ENCODE data around the gene TSC22D2.
A peak's percentile ranks its signal among the peaks of the same experiment; 100 is the strongest.

TSC22D2 gene

DNA sequence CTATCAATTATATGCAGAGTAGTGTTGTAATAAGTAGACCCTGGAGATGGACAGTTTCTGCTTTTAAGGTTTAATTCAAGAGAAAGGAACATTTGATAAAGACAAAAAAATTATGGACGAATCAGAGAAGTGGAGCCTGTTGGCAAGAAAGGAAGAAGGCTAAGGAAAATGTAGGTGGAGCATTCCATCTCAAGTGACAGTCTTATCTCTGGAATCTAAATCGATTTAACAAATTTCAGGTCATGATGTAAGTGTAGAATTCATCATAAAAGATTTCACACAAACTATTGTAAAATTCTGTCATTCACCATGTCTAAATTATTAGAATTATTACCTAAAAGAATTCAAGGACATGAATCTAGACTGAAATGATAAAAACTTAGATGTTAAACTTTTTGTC is 36.3 kb downstream of the TSC22D2 start:
- Histone ChIP-seq H3K4me1 (ENCODE audit: control insufficient read depth, insufficient read depth, low read length) (peaks cover 17% of the 10 kb centered on the region), H3K4me3 (ENCODE audit: low read length) (no peak overlapping the region), H3K9me3 (ENCODE audit: control insufficient read depth, low read length) (no peaks in the 10 kb centered on the region), H3K27me3 (ENCODE audit: control insufficient read depth, insufficient read depth, low read length) (no peaks in the 10 kb centered on the region), H3K36me3 (ENCODE audit: control insufficient read depth, insufficient read depth, low read length) (no peaks in the 10 kb centered on the region), H3K9ac (ENCODE audit: low read length) (no peak overlapping the region)

DNA sequence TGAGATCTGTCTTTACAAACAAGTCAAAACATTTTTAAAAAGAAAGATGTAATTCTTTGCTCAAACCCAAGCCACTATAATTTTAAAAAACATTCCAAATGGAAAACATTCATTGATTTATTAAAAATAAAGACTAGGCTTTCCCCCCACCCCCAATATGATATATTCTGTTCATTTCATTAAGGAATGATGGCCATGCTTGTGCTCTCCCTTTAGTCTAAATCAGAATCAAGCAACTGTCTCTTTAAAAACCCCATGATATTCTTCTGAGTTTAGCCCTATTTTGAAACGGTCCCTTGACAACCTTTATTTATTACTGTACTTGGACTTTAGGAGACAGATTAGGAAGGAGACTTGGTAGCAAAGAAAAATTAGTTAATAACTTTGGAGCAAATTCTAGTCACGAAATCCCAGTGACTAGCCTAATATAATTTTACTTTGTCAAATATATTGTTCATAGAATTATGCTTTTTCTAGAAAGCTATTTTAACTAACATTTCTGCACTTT is 38.4 kb downstream of the TSC22D2 start:
- H3K9ac ChIP-seq (ENCODE audit: low read length): no peak overlapping the region
- H3K9me3 ChIP-seq (ENCODE audit: control insufficient read depth, low read length): no peaks in the 10 kb centered on the region
- H3K4me1 ChIP-seq (ENCODE audit: control insufficient read depth, insufficient read depth, low read length): peaks cover 22% of the 10 kb centered on the region

DNA sequence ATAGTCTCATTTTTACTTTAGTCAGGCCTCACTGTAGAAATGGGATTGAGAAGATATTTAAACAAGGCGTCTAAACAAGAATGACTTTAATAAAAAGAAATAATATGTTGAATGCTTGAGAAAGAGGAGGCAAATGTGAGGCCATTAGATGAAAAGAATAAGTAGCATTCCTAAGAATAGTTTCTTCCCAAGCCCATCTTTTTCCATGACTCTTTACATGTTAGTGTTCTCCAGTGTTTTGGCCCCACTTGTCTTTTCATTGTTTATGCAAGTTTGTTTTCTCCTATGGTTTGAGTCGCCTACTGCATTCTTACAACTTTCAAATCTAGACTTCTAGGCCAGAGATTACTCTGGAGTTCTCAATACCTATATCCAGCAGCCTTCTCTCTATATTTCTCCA is 39.0 kb downstream of the TSC22D2 start:
- Histone ChIP-seq H3K9me3 (ENCODE audit: control insufficient read depth, low read length) (no peaks in the 10 kb centered on the region), H3K4me1 (ENCODE audit: control insufficient read depth, insufficient read depth, low read length) (peaks cover 23% of the 10 kb centered on the region), H3K9ac (ENCODE audit: low read length) (peak overlapping the region; percentile 17), H3K4me3 (ENCODE audit: low read length) (no peak overlapping the region), H3K27me3 (ENCODE audit: control insufficient read depth, insufficient read depth, low read length) (no peaks in the 10 kb centered on the region), H3K36me3 (ENCODE audit: control insufficient read depth, insufficient read depth, low read length) (no peaks in the 10 kb centered on the region)

More for the DNA sequence above, 38.4 kb downstream of the TSC22D2 start:
- Histone ChIP-seq H3K27me3 (ENCODE audit: control insufficient read depth, insufficient read depth, low read length) (no peaks in the 10 kb centered on the region), H3K4me3 (ENCODE audit: low read length) (no peak overlapping the region), H3K36me3 (ENCODE audit: control insufficient read depth, insufficient read depth, low read length) (no peaks in the 10 kb centered on the region)

DNA sequence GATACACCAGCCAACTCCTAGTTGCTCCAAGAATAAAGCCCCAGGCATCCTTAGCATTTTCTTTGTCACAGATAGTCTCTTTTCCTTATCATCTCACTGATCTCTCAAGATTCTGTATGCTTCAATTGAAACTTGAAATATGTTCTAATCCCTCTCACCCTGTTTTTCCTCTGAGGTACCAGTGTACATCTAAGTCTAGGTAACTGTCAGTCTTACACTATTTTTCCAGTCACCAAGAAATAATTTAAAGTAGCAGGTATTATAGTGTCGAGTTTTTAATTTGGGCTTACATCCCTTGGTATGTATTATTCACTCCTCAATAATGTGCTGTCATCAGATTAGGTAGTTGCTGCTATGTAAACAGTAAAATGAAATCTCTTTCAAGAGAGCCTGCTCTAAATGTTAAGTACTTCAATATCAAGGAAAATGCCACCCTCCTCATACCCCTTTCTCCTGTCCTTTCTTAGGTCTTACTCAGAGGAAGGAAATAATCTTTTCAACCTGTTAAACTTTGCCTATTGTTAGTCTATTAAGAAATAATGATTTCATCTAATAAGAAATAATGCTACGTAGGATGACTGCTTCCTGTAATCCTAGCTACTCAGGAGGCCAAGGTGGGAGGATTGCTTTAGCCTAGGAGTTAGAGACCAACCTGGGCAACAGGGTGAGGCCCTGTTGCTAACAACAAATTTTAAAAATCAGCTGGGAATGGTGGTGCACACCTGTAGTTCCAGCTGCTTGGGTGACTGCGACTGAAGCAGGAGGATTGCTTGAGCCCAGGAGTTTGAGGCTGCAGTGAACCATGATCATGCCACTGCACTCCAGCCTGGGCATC is 39.8 kb downstream of the TSC22D2 start:
- Histone ChIP-seq H3K9me3 (ENCODE audit: control insufficient read depth, low read length) (no peaks in the 10 kb centered on the region), H3K4me3 (ENCODE audit: low read length) (no peak overlapping the region), H3K9ac (ENCODE audit: low read length) (peak overlapping the region; percentile 17), H3K36me3 (ENCODE audit: control insufficient read depth, insufficient read depth, low read length) (no peaks in the 10 kb centered on the region), H3K4me1 (ENCODE audit: control insufficient read depth, insufficient read depth, low read length) (peaks cover 23% of the 10 kb centered on the region), H3K27me3 (ENCODE audit: control insufficient read depth, insufficient read depth, low read length) (no peaks in the 10 kb centered on the region)

DNA sequence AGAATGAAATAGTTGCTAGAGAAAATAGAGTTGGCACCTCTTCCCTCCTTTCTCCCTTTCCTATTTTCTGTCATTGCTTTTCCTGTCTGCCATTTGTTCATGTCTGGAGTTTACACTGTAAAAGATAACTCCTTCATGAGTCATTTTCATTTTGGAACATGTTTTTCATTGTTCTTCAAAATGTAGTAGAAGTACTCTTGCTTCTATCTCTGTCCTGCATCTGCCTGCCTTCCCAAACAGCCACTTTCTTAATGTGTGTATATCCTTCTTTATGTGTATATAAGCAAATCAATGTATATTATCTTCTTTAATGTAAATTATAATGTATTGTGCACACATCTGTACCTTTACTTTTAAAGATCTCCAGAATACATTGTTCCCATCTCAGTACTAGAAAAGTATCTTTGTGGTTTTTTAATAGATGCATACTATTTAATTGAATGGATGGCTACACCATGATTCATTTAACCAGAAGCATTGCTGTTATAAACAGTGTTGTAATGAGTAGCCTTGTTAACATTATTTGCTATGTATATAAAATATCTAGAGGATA is 41.1 kb downstream of the TSC22D2 start:
- no peaks in the 10 kb centered on the region for H3K9me3 ChIP-seq (ENCODE audit: control insufficient read depth, low read length)
- peaks cover 34% of the 10 kb centered on the region for H3K4me1 ChIP-seq (ENCODE audit: control insufficient read depth, insufficient read depth, low read length)
- H3K27me3 ChIP-seq (ENCODE audit: control insufficient read depth, insufficient read depth, low read length): no peaks in the 10 kb centered on the region
- H3K4me3 ChIP-seq (ENCODE audit: low read length): no peak overlapping the region
- H3K36me3 ChIP-seq (ENCODE audit: control insufficient read depth, insufficient read depth, low read length): no peaks in the 10 kb centered on the region
- H3K9ac ChIP-seq (ENCODE audit: low read length): peak overlapping the region; percentile 3

DNA sequence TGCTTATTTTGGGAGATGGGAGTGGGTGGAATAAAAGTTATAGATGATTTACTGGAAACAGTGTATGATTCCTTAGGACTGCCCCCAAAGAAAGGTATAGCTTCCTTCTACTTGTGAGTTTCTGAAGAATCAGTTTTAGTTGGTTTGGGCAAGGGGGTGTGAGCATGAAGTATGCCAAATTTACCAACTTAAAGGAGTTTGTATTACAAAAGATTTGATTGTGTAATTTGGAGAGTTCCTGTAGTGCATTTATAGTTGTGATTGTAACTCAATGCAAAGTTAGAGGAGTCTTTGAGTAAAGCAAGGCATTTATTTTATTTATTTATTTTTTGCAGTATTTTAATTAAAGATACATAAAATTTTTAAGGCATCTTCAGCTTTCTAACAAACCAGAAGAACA is 42.8 kb downstream of the TSC22D2 start:
- H3K4me1 ChIP-seq (ENCODE audit: control insufficient read depth, insufficient read depth, low read length): peaks cover 36% of the 10 kb centered on the region

DNA sequence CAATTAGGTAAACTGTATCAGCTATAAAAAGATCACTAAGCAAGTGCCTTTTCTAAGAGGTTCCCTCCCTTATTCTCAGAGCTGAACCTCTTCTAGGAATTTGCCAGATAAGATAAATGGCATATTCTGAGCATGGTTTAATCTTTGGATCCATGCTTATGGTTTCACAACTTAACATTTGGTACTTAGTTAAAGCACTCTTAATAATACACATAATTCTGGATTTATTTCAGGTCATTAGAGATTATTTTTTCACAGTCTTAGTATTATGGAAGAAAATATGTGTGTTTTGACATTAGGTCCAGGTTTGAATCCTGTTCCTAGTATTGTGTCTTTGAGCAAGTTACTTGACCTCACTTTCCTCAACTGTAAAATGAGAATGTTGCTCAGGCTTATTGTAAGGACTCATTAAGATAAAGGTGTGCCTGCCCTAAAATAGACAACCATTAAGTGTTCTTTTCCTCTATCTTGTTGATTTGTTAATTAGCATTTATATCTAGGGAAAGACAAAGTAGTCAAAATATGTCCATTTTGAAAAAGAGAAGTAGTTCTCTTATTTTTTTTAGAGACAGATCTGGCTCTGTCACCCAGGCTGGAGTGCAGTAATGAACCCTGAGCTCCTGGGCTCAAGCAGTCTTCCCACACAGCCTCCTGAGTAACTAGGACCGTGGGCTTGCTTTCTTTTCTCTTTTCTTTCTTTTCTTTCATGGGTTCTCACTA is 43.4 kb downstream of the TSC22D2 start:
- no peaks in the 10 kb centered on the region for H3K36me3 ChIP-seq (ENCODE audit: control insufficient read depth, insufficient read depth, low read length)
- H3K4me1 ChIP-seq (ENCODE audit: control insufficient read depth, insufficient read depth, low read length): peaks cover 36% of the 10 kb centered on the region
- H3K27me3 ChIP-seq (ENCODE audit: control insufficient read depth, insufficient read depth, low read length): no peaks in the 10 kb centered on the region
- H3K9ac ChIP-seq (ENCODE audit: low read length): no peak overlapping the region
- no peaks in the 10 kb centered on the region for H3K9me3 ChIP-seq (ENCODE audit: control insufficient read depth, low read length)
- H3K4me3 ChIP-seq (ENCODE audit: low read length): no peak overlapping the region

More for the DNA sequence above, 42.8 kb downstream of the TSC22D2 start:
- Histone ChIP-seq H3K9me3 (ENCODE audit: control insufficient read depth, low read length) (no peaks in the 10 kb centered on the region), H3K9ac (ENCODE audit: low read length) (no peak overlapping the region), H3K36me3 (ENCODE audit: control insufficient read depth, insufficient read depth, low read length) (no peaks in the 10 kb centered on the region), H3K4me3 (ENCODE audit: low read length) (no peak overlapping the region), H3K27me3 (ENCODE audit: control insufficient read depth, insufficient read depth, low read length) (no peaks in the 10 kb centered on the region)

DNA sequence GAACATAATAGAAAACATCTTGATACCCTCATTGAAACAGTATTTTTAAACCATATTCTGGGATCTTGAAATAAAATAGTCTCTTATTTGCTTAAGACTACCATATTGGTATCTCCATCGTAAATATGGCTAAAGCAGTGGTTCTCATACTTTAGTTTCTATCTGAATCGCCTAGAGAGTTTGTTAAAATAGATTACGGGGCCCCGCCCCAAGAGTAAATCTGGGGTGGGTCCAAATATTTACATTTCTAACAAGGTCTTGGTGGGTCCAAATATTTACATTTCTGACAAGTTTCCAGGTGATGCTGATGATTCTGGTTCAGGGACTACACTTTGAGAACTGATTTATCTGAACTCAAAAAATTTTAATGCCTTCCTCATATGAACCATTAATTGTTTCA is 45.3 kb downstream of the TSC22D2 start:
- peaks cover 24% of the 10 kb centered on the region for H3K4me1 ChIP-seq (ENCODE audit: control insufficient read depth, insufficient read depth, low read length)
- no peaks in the 10 kb centered on the region for H3K36me3 ChIP-seq (ENCODE audit: control insufficient read depth, insufficient read depth, low read length)
- no peaks in the 10 kb centered on the region for H3K27me3 ChIP-seq (ENCODE audit: control insufficient read depth, insufficient read depth, low read length)
- no peak overlapping the region for H3K9ac ChIP-seq (ENCODE audit: low read length)
- H3K4me3 ChIP-seq (ENCODE audit: low read length): no peak overlapping the region
- no peaks in the 10 kb centered on the region for H3K9me3 ChIP-seq (ENCODE audit: control insufficient read depth, low read length)

DNA sequence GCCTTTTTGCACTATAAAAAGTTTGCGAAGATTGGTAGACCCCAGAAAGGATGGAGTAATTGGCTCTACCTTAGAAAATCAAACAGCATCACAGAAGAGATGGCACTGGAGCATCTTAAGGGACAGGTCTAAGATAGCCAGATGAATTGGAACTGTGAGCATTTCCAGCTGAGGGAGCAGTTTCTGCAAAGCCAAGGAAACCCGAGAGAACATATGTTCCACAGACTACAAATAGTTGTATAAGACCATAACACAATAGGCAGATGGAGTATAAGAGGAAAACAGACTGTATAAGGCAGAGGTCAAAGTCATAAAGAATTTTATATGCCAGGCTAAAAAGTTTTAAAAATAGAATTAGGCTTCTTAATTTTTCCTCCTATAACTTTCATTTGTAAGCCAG is 46.0 kb downstream of the TSC22D2 start:
- no peaks in the 10 kb centered on the region for H3K36me3 ChIP-seq (ENCODE audit: control insufficient read depth, insufficient read depth, low read length)
- no peaks in the 10 kb centered on the region for H3K9me3 ChIP-seq (ENCODE audit: control insufficient read depth, low read length)
- no peak overlapping the region for H3K9ac ChIP-seq (ENCODE audit: low read length)
- H3K4me3 ChIP-seq (ENCODE audit: low read length): no peak overlapping the region
- H3K27me3 ChIP-seq (ENCODE audit: control insufficient read depth, insufficient read depth, low read length): no peaks in the 10 kb centered on the region
- peaks cover 22% of the 10 kb centered on the region for H3K4me1 ChIP-seq (ENCODE audit: control insufficient read depth, insufficient read depth, low read length)

DNA sequence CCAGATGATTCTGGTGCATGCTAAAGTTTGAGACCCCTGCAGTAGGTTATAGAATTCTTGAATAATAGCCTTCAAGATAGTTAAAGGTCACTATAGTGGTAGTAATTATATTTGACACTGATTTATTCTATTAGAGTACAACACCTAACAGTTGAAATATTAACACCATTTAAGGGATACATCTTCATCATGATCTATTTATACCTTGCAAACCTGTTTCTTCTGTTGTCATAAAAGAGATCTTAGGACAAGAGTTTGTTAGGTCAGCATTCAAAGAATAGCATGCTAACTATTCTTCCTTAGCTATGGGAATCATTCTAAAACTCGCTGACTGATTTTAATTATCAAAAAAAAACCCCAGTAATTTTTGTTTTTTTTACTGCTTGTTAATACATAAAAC is 46.5 kb downstream of the TSC22D2 start:
- H3K27me3 ChIP-seq (ENCODE audit: control insufficient read depth, insufficient read depth, low read length): no peaks in the 10 kb centered on the region
- no peak overlapping the region for H3K9ac ChIP-seq (ENCODE audit: low read length)
- no peak overlapping the region for H3K4me3 ChIP-seq (ENCODE audit: low read length)
- H3K36me3 ChIP-seq (ENCODE audit: control insufficient read depth, insufficient read depth, low read length): no peaks in the 10 kb centered on the region
- no peaks in the 10 kb centered on the region for H3K9me3 ChIP-seq (ENCODE audit: control insufficient read depth, low read length)
- peaks cover 17% of the 10 kb centered on the region for H3K4me1 ChIP-seq (ENCODE audit: control insufficient read depth, insufficient read depth, low read length)

DNA sequence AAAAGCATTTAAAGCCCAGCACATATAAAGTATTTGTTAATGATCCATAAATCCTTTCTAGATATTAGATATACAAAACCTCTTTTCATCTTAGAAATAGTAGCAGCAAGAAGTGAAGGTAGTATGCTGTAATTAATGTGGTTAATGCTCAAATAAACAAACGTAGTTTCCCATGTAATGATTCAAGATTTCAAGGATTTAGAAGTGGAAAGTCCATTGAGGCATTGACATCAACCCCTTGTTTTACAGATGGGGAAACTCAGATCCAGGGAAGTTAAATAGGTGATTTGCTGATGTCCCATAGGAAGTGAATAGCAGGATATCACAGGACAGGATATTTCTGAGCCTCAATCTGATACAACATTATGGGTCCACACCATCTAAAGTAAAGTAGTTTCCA is 47.2 kb downstream of the TSC22D2 start:
- no peak overlapping the region for H3K9ac ChIP-seq (ENCODE audit: low read length)
- H3K4me3 ChIP-seq (ENCODE audit: low read length): no peak overlapping the region
- no peaks in the 10 kb centered on the region for H3K27me3 ChIP-seq (ENCODE audit: control insufficient read depth, insufficient read depth, low read length)
- H3K9me3 ChIP-seq (ENCODE audit: control insufficient read depth, low read length): no peaks in the 10 kb centered on the region
- peaks cover 17% of the 10 kb centered on the region for H3K4me1 ChIP-seq (ENCODE audit: control insufficient read depth, insufficient read depth, low read length)
- H3K36me3 ChIP-seq (ENCODE audit: control insufficient read depth, insufficient read depth, low read length): no peaks in the 10 kb centered on the region

DNA sequence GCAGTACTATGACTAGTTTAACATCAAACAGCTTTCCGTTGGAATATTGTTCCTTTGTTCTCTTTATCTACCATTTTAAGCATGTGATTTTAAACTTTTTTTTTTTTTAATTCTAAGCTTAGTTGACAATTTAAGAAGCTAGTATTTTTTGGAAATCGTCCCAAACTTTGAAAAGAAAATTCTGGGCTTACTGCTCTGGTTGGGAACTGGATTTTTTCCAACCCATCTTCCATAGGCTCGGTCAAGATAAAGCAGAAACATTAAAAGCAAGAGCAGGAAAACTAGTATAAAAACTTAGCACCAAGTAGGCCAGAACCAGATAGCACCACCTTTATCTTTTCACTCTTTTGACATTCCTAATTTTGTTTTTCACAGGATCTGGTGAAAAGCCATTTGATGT is 49.9 kb downstream of the TSC22D2 start:
- Histone ChIP-seq H3K9me3 (ENCODE audit: control insufficient read depth, low read length) (no peaks in the 10 kb centered on the region), H3K4me1 (ENCODE audit: control insufficient read depth, insufficient read depth, low read length) (peaks cover 18% of the 10 kb centered on the region), H3K4me3 (ENCODE audit: low read length) (no peak overlapping the region), H3K9ac (ENCODE audit: low read length) (no peak overlapping the region), H3K36me3 (ENCODE audit: control insufficient read depth, insufficient read depth, low read length) (no peaks in the 10 kb centered on the region), H3K27me3 (ENCODE audit: control insufficient read depth, insufficient read depth, low read length) (no peaks in the 10 kb centered on the region)
